Neural cell (in vitro differentiated cells): ENCODE data around the gene ZNF622. TPM values are rescaled to one million over a fixed set of nuclear protein-coding genes. Genes with fewer than 3 reads are reported as not detected.
"Not testable (repeated sequence)": the region's sequence is repeated elsewhere in the genome, so short reads cannot be mapped to it uniquely, and the experiment has no call there.

ENCODE experiments used
- H2AFZ ChIP-seq: fragments of 200-600, 300-800 bp; sonication (generic), shearing (Covaris generic); 2 replicates; pipeline ENCODE4 v1.6.0; 2014; ENCODE audit warnings: low read depth, mild to moderate bottlenecking, antibody characterized with exemption, low read length, moderate library complexity
- H3F3A ChIP-seq: fragments of 200-600 bp; shearing (Covaris generic); 2 replicates; pipeline ENCODE4 v1.6.1; 2016; ENCODE audit warnings: mild to moderate bottlenecking, moderate library complexity, mixed read lengths, antibody characterized with exemption, low read length; ENCODE audit not compliant: insufficient read depth, poor library complexity, severe bottlenecking
- H3K27ac ChIP-seq: fragments of 200-600, 300-800 bp; sonication (generic), shearing (Covaris generic); 2 replicates; pipeline ENCODE4 v1.5.1; 2014; ENCODE audit warnings: mild to moderate bottlenecking, low read length, moderate library complexity
- H3K27me3 ChIP-seq: fragments of 300-800, 200-600 bp; sonication (generic), shearing (Covaris generic); 2 replicates; pipeline ENCODE4 v1.6.0; 2014; ENCODE audit warnings: mild to moderate bottlenecking, low read depth, low read length, moderate library complexity; ENCODE audit not compliant: insufficient read depth
- H3K36me3 ChIP-seq: fragments of 300-800, 200-600 bp; sonication (generic), shearing (Covaris generic); 2 replicates; pipeline ENCODE4 v1.5.1; 2014; ENCODE audit warnings: mild to moderate bottlenecking, antibody characterized with exemption, low read length, moderate library complexity; ENCODE audit not compliant: insufficient read depth
- H3K4me2 ChIP-seq: fragments of 300-800, 200-600 bp; sonication (generic), shearing (Covaris generic); 2 replicates; pipeline ENCODE4 v1.6.0; 2014; ENCODE audit warnings: mild to moderate bottlenecking, low read length
- H3K4me3 ChIP-seq: fragments of 300-800, 200-600 bp; sonication (generic), shearing (Covaris generic); 2 replicates; pipeline ENCODE4 v1.5.1; 2014; ENCODE audit warnings: mild to moderate bottlenecking, low read length, moderate library complexity
- H3K79me2 ChIP-seq: fragments of 200-600 bp; shearing (Covaris generic); replicated peaks from 2 replicates; pipeline ENCODE4 v1.6.0; 2014; ENCODE audit warnings: mild to moderate bottlenecking, low read length, moderate library complexity; ENCODE audit not compliant: insufficient read depth
- H3K9ac ChIP-seq: fragments of 300-800, 200-600 bp; sonication (generic), shearing (Covaris generic); 2 replicates; pipeline ENCODE4 v1.6.1; 2016; ENCODE audit warnings: mild to moderate bottlenecking, low read length, mixed read lengths
- H3K9me2 ChIP-seq: fragments of 200-600 bp; shearing (Covaris generic); 2 replicates; pipeline ENCODE4 v1.6.1; 2016; ENCODE audit warnings: mild to moderate bottlenecking, low read length, mixed read lengths; ENCODE audit not compliant: insufficient read depth
- H3K9me3 ChIP-seq: fragments of 200-600, 300-800 bp; sonication (generic), shearing (Covaris generic); 2 replicates; pipeline ENCODE4 v1.6.1; 2016; ENCODE audit warnings: mild to moderate bottlenecking, mixed run types, low read length, moderate library complexity, mixed read lengths
- H4K20me1 ChIP-seq: fragments of 200-600 bp; shearing (Covaris generic); 2 replicates; pipeline ENCODE4 v1.6.1; 2016; ENCODE audit warnings: mild to moderate bottlenecking, mixed run types; ENCODE audit not compliant: insufficient read depth
- CTCF ChIP-seq: fragments of 450-650 bp; IDR thresholded peaks from 2 replicates; pipeline ENCODE4 v1.5.1; 2014; ENCODE audit warnings: antibody characterized with exemption, mild to moderate bottlenecking, moderate library complexity; ENCODE audit not compliant: poor library complexity, severe bottlenecking
- EP300 ChIP-seq: fragments of 450-650 bp; conservative IDR thresholded peaks from 2 replicates; pipeline ENCODE4 v1.6.1; 2014; ENCODE audit warnings: antibody characterized with exemption, mild to moderate bottlenecking, moderate library complexity; ENCODE audit not compliant: poor library complexity, severe bottlenecking
- EZH2 ChIP-seq: fragments of 200-600, 300-800 bp; shearing (Covaris generic), sonication (generic); IDR thresholded peaks from 2 replicates; pipeline ENCODE4 v1.6.1; 2014; ENCODE audit warnings: antibody characterized with exemption, low read length, borderline replicate concordance, mild to moderate bottlenecking; ENCODE audit not compliant: insufficient read depth, poor library complexity, severe bottlenecking
- MXI1 ChIP-seq: fragments of 450-650 bp; conservative IDR thresholded peaks from 2 replicates; pipeline ENCODE4 v1.6.1; 2014; ENCODE audit warnings: antibody characterized with exemption, mild to moderate bottlenecking; ENCODE audit not compliant: poor library complexity, severe bottlenecking
- POLR2AphosphoS5 ChIP-seq: IDR thresholded peaks from 2 replicates; pipeline ENCODE4 v1.6.1; 2012
- RAD21 ChIP-seq: fragments of 450-650 bp; conservative IDR thresholded peaks from 2 replicates; pipeline ENCODE4 v1.6.1; 2014; ENCODE audit warnings: antibody characterized with exemption, mild to moderate bottlenecking, moderate library complexity
- REST ChIP-seq: IDR thresholded peaks from 2 replicates; pipeline ENCODE4 v1.6.1; 2012; ENCODE audit warnings: borderline replicate concordance
- SMC3 ChIP-seq: fragments of 450-650 bp; conservative IDR thresholded peaks from 2 replicates; pipeline ENCODE4 v1.6.1; 2014; ENCODE audit warnings: antibody characterized with exemption, mild to moderate bottlenecking, moderate library complexity; ENCODE audit not compliant: poor library complexity
- TAF1 ChIP-seq: IDR thresholded peaks from 2 replicates; pipeline ENCODE4 v1.6.1; 2012; ENCODE audit warnings: low read depth
- polyA plus RNA-seq: library from polyadenylated mRNA; depleted of rRNA; stranded (reverse); fragments of >200 nt; gene quantifications from 2 replicates; pipeline ENCODE4 v1.2.3, GENCODE V29; 2014

Gene ZNF622
- polyA plus RNA-seq, 1 donor from 2014 or later, result 45.9 TPM

DNA sequence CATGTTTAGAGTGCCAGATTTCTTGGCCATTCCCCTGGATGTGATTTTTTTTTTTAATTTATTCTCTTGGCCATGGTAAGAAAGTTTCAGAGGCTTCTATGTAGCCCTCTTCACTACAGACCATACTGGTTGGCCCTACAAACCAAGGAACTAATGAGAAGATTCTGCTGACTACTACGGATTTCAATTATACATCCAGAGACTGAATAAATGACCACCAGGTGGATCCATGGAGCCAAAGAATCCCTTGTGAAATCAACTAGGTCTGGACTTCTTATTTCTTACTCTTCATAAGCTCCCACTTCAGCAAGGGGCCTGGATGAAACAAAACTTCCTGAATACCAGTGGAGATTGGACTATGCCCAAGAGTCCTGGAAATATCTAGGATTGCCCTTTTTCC lies 27.6 kb downstream of the ZNF622 start:
- Histone ChIP-seq H4K20me1 (no peaks in the 10 kb centered on the region), H3K9me2 (no peaks in the 10 kb centered on the region), H3K4me2 (no peak overlapping the region), H3K36me3 (no peaks in the 10 kb centered on the region), H3K9me3 (no peaks in the 10 kb centered on the region), H3K79me2 (no peaks in the 10 kb centered on the region), H3K9ac (no peak overlapping the region), H2AFZ (no peak overlapping the region), H3K27me3 (no peaks in the 10 kb centered on the region), H3K4me3 (no peak overlapping the region), H3K27ac (no peak overlapping the region), H3F3A (no peaks in the 10 kb centered on the region)
- no peak for TF ChIP-seq POLR2AphosphoS5
- TF ChIP-seq SMC3, result no peak
- TF ChIP-seq EP300, result no peak
- no peak for TF ChIP-seq RAD21
- TF ChIP-seq CTCF, result no peak
- no peak for TF ChIP-seq EZH2
- no peak for TF ChIP-seq REST
- no peak for TF ChIP-seq MXI1

DNA sequence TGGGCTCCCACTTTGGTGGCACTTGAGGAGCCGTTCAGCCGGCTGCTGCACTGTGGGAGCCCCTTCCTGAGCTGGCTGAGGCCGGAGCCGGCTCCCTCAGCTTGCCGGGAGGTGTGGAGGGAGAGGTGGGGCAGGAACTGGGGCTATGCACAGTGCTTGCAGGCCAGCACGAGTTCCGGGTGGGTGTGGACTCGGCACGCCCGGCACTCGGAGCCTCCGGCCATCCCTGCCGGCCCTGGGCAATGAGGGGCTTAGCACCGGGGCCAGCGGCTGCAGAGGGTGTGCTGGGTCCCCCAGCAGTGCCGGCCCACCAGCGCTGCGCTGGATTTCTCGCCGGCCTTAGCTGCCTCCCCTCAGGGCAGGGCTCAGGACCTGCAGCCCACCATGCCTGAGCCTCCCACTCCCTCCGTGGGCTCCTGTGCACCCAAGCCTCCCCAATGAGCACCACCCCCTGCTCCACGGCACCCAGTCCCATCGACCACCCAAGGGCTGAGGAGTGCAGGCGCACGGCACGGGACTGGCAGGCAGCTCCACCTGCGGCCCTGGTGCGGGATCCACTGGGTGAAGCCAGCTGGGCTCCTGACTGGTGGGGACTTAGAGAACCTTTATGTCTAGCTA lies 29.4 kb downstream of the ZNF622 start:
- not testable (repeated sequence) for H3K9me2 ChIP-seq, H3K9me3 ChIP-seq, H4K20me1 ChIP-seq, H3K9ac ChIP-seq, H3F3A ChIP-seq, H3K79me2 ChIP-seq, H3K4me2 ChIP-seq, H2AFZ ChIP-seq, H3K27ac ChIP-seq, H3K4me3 ChIP-seq, H3K36me3 ChIP-seq, H3K27me3 ChIP-seq

DNA sequence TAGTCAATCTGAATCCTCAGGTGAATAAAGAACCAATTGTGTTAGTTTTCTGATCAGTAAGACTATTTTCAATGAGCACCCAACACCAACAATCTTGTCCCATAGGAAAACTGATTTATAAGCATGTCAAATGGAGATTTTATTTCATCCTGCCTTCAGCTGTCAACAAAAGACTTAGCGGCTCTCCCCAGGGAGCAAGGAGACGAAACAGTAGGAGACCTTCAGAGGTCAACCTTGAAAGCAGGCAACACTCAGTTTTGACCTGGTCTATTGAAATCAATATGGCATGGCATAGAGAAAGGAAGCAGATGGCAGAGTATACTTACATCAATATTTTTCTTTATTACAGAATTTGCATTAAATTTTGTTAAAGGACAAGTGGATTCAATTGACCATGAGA lies 34.1 kb downstream of the ZNF622 start:
- H4K20me1 ChIP-seq, result no peaks in the 10 kb centered on the region
- H2AFZ ChIP-seq, result no peak overlapping the region
- H3K36me3 ChIP-seq, result no peaks in the 10 kb centered on the region
- no peak overlapping the region for H3K4me3 ChIP-seq
- no peak overlapping the region for H3K4me2 ChIP-seq
- H3K79me2 ChIP-seq, result no peaks in the 10 kb centered on the region
- no peak overlapping the region for H3K27ac ChIP-seq
- no peaks in the 10 kb centered on the region for H3K9me2 ChIP-seq
- no peak overlapping the region for H3K9ac ChIP-seq
- H3K27me3 ChIP-seq, result no peaks in the 10 kb centered on the region
- no peaks in the 10 kb centered on the region for H3K9me3 ChIP-seq
- no peak for TF ChIP-seq REST
- no peak for TF ChIP-seq POLR2AphosphoS5
- no peak for TF ChIP-seq SMC3
- TF ChIP-seq MXI1, result no peak
- TF ChIP-seq EP300, result no peak
- TF ChIP-seq RAD21, result no peak
- no peak for TF ChIP-seq CTCF
- TF ChIP-seq EZH2, result no peak
- no peak for TF ChIP-seq TAF1
- H3F3A ChIP-seq, result no peaks in the 10 kb centered on the region
